HepG2 (cell line): ENCODE data around the gene MNAT1. TPM values are rescaled to one million over a fixed set of nuclear protein-coding genes. Genes with fewer than 3 reads are reported as not detected.

ENCODE experiments used
- CEBPG ChIP-seq: IDR thresholded peaks from 2 replicates; pipeline ENCODE4 v1.6.1; 2016
- FOXA3 ChIP-seq: IDR thresholded peaks from 2 replicates; pipeline ENCODE4 v1.6.1; 2016; ENCODE audit warnings: missing genetic modification reagents, missing compliant biosample characterization
- MEIS1 ChIP-seq: sonication (generic); formaldehyde crosslinking; IDR thresholded peaks from 2 replicates; pipeline ENCODE4 v1.9.0; 2021; ENCODE audit warnings: mild to moderate bottlenecking, missing genetic modification reagents, moderate library complexity, borderline replicate concordance
- MIER3 ChIP-seq: IDR thresholded peaks from 2 replicates; pipeline ENCODE4 v1.6.1; 2016; ENCODE audit warnings: missing compliant biosample characterization, borderline replicate concordance
- NR3C1 ChIP-seq: sonication (generic); formaldehyde crosslinking; IDR thresholded peaks from 2 replicates; pipeline ENCODE4 v1.4.0; 2020; ENCODE audit warnings: missing genetic modification reagents
- PHF8 ChIP-seq: sonication (generic); formaldehyde crosslinking; IDR thresholded peaks from 2 replicates; pipeline ENCODE4 v1.5.0; 2020; ENCODE audit warnings: missing genetic modification reagents
- POGK ChIP-seq: sonication (generic); formaldehyde crosslinking; conservative IDR thresholded peaks from 2 replicates; pipeline ENCODE4 v1.8.0; 2022; ENCODE audit warnings: mild to moderate bottlenecking, moderate library complexity, missing genetic modification reagents
- PPARG ChIP-seq: conservative IDR thresholded peaks from 2 replicates; pipeline ENCODE4 v1.6.1; 2016; ENCODE audit warnings: missing biosample characterization, missing genetic modification reagents
- SP2 ChIP-seq: sonication (generic); formaldehyde crosslinking; IDR thresholded peaks from 2 replicates; pipeline ENCODE4 v1.5.1; 2020; ENCODE audit warnings: mild to moderate bottlenecking, missing genetic modification reagents
- YEATS4 ChIP-seq: sonication (generic); formaldehyde crosslinking; IDR thresholded peaks from 2 replicates; pipeline ENCODE4 v1.4.0; 2020; ENCODE audit warnings: missing genetic modification reagents, borderline replicate concordance
- ZC3H13 ChIP-seq: sonication (generic); formaldehyde crosslinking; IDR thresholded peaks from 2 replicates; pipeline ENCODE4 v1.8.1; 2023; ENCODE audit warnings: mild to moderate bottlenecking, missing genetic modification reagents, moderate library complexity
- ZHX2 ChIP-seq, 2 experiments: sonication (generic) in 1 of 2; formaldehyde crosslinking in 1 of 2; IDR thresholded peaks; 2 replicates each; pipeline versions ENCODE4 v1.6.1 to v1.9.0; 2014 to 2022; ENCODE audit warnings: antibody characterized with exemption in 1 of 2, borderline replicate concordance in 1 of 2, inconsistent platforms in 1 of 2, low read depth in 1 of 2, missing genetic modification reagents in 1 of 2
- ZNF326 ChIP-seq: sonication (generic); formaldehyde crosslinking; IDR thresholded peaks from 2 replicates; pipeline ENCODE4 v1.4.0; 2020; ENCODE audit warnings: missing genetic modification reagents, borderline replicate concordance
- ZNF501 ChIP-seq: sonication (generic); formaldehyde crosslinking; IDR thresholded peaks from 2 replicates; pipeline ENCODE4 v1.5.1; 2020; ENCODE audit warnings: mild to moderate bottlenecking, moderate library complexity, missing genetic modification reagents
- ZNF569 ChIP-seq: sonication (generic); formaldehyde crosslinking; IDR thresholded peaks from 2 replicates; pipeline ENCODE4 v1.5.0; 2020; ENCODE audit warnings: mild to moderate bottlenecking, missing genetic modification reagents, moderate library complexity, borderline replicate concordance
- ZNF570 ChIP-seq: sonication (generic); formaldehyde crosslinking; IDR thresholded peaks from 2 replicates; pipeline ENCODE4 v1.4.0; 2020; ENCODE audit warnings: mild to moderate bottlenecking, missing genetic modification reagents, borderline replicate concordance
- polyA plus RNA-seq, 8 experiments: library from polyadenylated mRNA; depleted of rRNA in 3 of 8; stranded (reverse) in 7 of 8; unstranded in 1 of 8; fragments of >200 nt; fragmentation: Illumina TruSeq in 4 of 8; extraction: Trizol in 4 of 8; gene quantifications; 2 replicates each; pipeline versions ENCODE4 v1.2.1 to v1.2.3, GENCODE V29; 2011 to 2016; ENCODE audit warnings: low read depth in 4 of 8, missing spikeins in 1 of 8, mixed read lengths in 1 of 8; ENCODE audit not compliant: insufficient read depth in 1 of 8
- total RNA-seq, 5 experiments: library from RNA; depleted of rRNA; stranded (reverse); fragments of >200 nt; fragmentation: Illumina TruSeq; extraction: Trizol; gene quantifications; 2 replicates each; pipeline ENCODE4 v1.2.3, GENCODE V29; 2016; ENCODE audit warnings: low read depth in 1 of 5
- TF ChIP-seq, protein P1 (sequence below): sonication (generic); formaldehyde crosslinking; IDR thresholded peaks from 2 replicates; pipeline ENCODE4 v1.4.0; 2020; ENCODE audit warnings: missing genetic modification reagents, borderline replicate concordance
- TF ChIP-seq, protein P2 (sequence below): sonication (generic); formaldehyde crosslinking; IDR thresholded peaks from 2 replicates; pipeline ENCODE4 v1.4.0; 2020; ENCODE audit warnings: missing genetic modification reagents

The MNAT1 gene
- total and polyA plus RNA-seq, 2 of the 13 experiments (the other 11 are each of a cell fraction or from before 2014, with no cell fraction given), result 49.2 to 94.8 TPM

- TF ChIP-seq POGK (CRISPR knock-in tag) (peak; percentile 63; the same call in 1 of the 2 replicates), ZNF501 (CRISPR knock-in tag) (peak; percentile 95), MIER3 (CRISPR knock-in tag) (0 out of 2 replicates have a peak, but pooled peaks have one; percentile 16), YEATS4 (CRISPR knock-in tag) (peak; percentile 72; the same call in 1 of the 2 replicates), ZHX2 (IDR thresholded peaks at IDR 0.05; ENCODE audit: low read depth) (peak; percentile 90), ZHX2 (CRISPR knock-in tag; IDR thresholded peaks at IDR 0.05; ENCODE audit: borderline replicate concordance) (no peak), FOXA3 (CRISPR knock-in tag) (peak; percentile 60), MEIS1 (CRISPR knock-in tag) (peak; percentile 72), CEBPG (peak; percentile 13; the same call in 1 of the 2 replicates), ZC3H13 (CRISPR knock-in tag) (0 out of 2 replicates have a peak, but pooled peaks have one; percentile 45), NR3C1 (CRISPR knock-in tag) (no peak), PPARG (CRISPR knock-in tag) (peak; percentile 74), PHF8 (CRISPR knock-in tag) (peak; percentile 88), ZNF570 (CRISPR knock-in tag) (no peak), ZNF326 (no peak), ZNF569 (CRISPR knock-in tag) (no peak), SP2 (CRISPR knock-in tag) (peak; percentile 63; the same call in 1 of the 2 replicates)
- TF ChIP-seq, protein P1, sequence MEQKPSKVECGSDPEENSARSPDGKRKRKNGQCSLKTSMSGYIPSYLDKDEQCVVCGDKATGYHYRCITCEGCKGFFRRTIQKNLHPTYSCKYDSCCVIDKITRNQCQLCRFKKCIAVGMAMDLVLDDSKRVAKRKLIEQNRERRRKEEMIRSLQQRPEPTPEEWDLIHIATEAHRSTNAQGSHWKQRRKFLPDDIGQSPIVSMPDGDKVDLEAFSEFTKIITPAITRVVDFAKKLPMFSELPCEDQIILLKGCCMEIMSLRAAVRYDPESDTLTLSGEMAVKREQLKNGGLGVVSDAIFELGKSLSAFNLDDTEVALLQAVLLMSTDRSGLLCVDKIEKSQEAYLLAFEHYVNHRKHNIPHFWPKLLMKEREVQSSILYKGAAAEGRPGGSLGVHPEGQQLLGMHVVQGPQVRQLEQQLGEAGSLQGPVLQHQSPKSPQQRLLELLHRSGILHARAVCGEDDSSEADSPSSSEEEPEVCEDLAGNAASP (CRISPR knock-in tag), result peak; percentile 55; the same call in 1 of the 2 replicates
- TF ChIP-seq, protein P2, sequence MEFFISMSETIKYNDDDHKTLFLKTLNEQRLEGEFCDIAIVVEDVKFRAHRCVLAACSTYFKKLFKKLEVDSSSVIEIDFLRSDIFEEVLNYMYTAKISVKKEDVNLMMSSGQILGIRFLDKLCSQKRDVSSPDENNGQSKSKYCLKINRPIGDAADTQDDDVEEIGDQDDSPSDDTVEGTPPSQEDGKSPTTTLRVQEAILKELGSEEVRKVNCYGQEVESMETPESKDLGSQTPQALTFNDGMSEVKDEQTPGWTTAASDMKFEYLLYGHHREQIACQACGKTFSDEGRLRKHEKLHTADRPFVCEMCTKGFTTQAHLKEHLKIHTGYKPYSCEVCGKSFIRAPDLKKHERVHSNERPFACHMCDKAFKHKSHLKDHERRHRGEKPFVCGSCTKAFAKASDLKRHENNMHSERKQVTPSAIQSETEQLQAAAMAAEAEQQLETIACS (CRISPR knock-in tag), result no peak
These were observed 246.5 kb downstream of the MNAT1 start, which contains the start of the genes SLC38A6 and TRMT5 (continued) for GRCh38 chr14:60980811-60981632.
